PC-9 (cell line): ENCODE measurements around the gene MRPL52. TPM values are rescaled to one million over a fixed set of nuclear protein-coding genes. Genes with fewer than 3 reads are reported as not detected.

Source experiments
- BruUV-seq: library from RNA; stranded (reverse); fragments of 400-500 nt; replicated peaks from 2 replicates; lab custom pipeline; 2021; lab: Mats Ljungman, UMichigan
- CTCF ChIA-PET: fragments of 300-600 bp; sonication (Branson Sonifier 250); formaldehyde crosslinking; loops from one replicate; lab custom pipeline; 2022; ENCODE audit warnings: antibody characterized with exemption; lab: Charles Lee
- POLR2A ChIA-PET: fragments of 300-600 bp; sonication (Branson Sonifier 250); formaldehyde crosslinking; loops from one replicate; lab custom pipeline; 2022; ENCODE audit warnings: antibody characterized with exemption; ENCODE audit not compliant: unreplicated experiment; lab: Charles Lee
- DNase-seq, 2 experiments: peaks; one replicate each; pipeline versions ENCODE4 v3.0.0 to v3.0.0-alpha.2; 2015 to 2022; ENCODE audit warnings: mixed read lengths in 1 of 2
- H2AFZ ChIP-seq: fragments of 200-600 bp; sonication (generic); 2 replicates; pipeline ENCODE4 v1.8.1; 2017; ENCODE audit warnings: antibody characterized with exemption
- H3F3A ChIP-seq: fragments of 200-600 bp; sonication (generic); 2 replicates; pipeline ENCODE4 v1.8.1; 2017; ENCODE audit warnings: antibody characterized with exemption, mild to moderate bottlenecking, low read depth; ENCODE audit not compliant: insufficient read depth
- H3K27ac ChIP-seq: fragments of 200-600 bp; sonication (generic); 2 replicates; pipeline ENCODE4 v1.6.1; 2016; ENCODE audit warnings: mixed run types
- H3K27me3 ChIP-seq: fragments of 200-600 bp; sonication (generic); 2 replicates; pipeline ENCODE4 v1.6.1; 2016; ENCODE audit warnings: low read depth, mixed run types; ENCODE audit not compliant: insufficient read depth
- H3K36me3 ChIP-seq: fragments of 200-600 bp; sonication (generic); 2 replicates; pipeline ENCODE4 v1.6.1; 2016; ENCODE audit warnings: low read depth, mixed run types
- H3K4me1 ChIP-seq: fragments of 200-600 bp; sonication (generic); replicated peaks from 2 replicates; pipeline ENCODE4 v1.6.1; 2016; ENCODE audit warnings: mixed run types; ENCODE audit not compliant: insufficient read depth
- H3K4me2 ChIP-seq: fragments of 200-600 bp; sonication (generic); 2 replicates; pipeline ENCODE4 v1.6.1; 2017; ENCODE audit warnings: mixed run types
- H3K4me3 ChIP-seq: fragments of 200-600 bp; sonication (generic); 2 replicates; pipeline ENCODE4 v1.6.1; 2016; ENCODE audit warnings: mixed run types
- H3K79me2 ChIP-seq: fragments of 200-600 bp; sonication (generic); 2 replicates; pipeline ENCODE4 v1.6.1; 2017; ENCODE audit warnings: low read depth, mixed run types
- H3K9me2 ChIP-seq: fragments of 200-600 bp; sonication (generic); 2 replicates; pipeline ENCODE4 v1.8.1; 2017; ENCODE audit warnings: mild to moderate bottlenecking; ENCODE audit not compliant: insufficient read depth
- H3K9me3 ChIP-seq: fragments of 200-600 bp; sonication (generic); 2 replicates; pipeline ENCODE4 v1.8.1; 2016; ENCODE audit warnings: low read depth; ENCODE audit not compliant: insufficient read depth
- H4K20me1 ChIP-seq: fragments of 200-600 bp; sonication (generic); 2 replicates; pipeline ENCODE4 v1.8.1; 2017; ENCODE audit not compliant: insufficient read depth
- CTCF ChIP-seq: fragments of 200-600 bp; sonication (generic); conservative IDR thresholded peaks from 2 replicates; pipeline ENCODE4 v1.6.1; 2017; ENCODE audit warnings: mixed run types, antibody characterized with exemption, mild to moderate bottlenecking, moderate library complexity
- EZH2 ChIP-seq: fragments of 200-600 bp; sonication (generic); IDR thresholded peaks from 2 replicates; pipeline ENCODE4 v1.8.0; 2017; ENCODE audit warnings: antibody characterized with exemption, low read depth
- intact Hi-C: fragments of 100-400 bp; cut with micrococcal nuclease; formaldehyde crosslinking; loops from one replicate; pipeline ENCODE4 v1.10.0; 2022; ENCODE audit not compliant: unreplicated experiment
- total RNA-seq: library from RNA; stranded (reverse); gene quantifications from 2 replicates; pipeline ENCODE4 v1.2.3, GENCODE V29; 2021

MRPL52 gene
- total RNA-seq, 1 experiment from 2014 or later = 76.7 TPM

DNA sequence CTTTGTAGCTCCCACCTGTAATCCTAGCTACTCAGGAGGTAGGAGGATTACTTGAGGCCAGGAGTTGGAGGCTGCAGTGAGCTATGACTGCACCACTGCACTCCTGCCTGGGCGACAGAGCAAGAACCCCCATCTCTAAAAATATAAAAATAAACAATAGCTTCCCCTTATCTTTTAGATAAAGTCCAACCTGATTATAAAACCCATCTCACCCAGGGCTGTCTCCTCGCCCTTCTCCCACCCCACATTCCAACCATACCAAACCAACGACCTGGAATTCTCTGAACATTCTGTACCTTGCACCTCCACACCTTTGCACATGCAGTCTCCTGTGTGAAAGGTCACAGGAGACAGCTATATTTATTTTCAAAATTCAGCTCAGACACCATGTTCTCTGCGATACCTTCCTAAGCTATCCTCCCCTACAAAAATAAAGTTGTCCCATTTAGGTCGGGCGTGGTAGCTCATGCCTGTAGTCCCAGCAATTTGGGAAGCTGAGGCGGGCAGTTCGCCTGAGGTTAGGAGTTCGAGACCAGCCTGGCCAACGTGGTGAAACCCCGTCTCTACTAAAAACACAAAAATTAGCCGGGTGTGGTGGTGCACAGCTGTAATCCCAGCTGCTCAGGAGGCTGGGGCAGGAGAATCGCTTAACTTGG lies 22.1 kb upstream of the MRPL52 start:
- H2AFZ ChIP-seq = peak overlapping the region; percentile 46; the same call in 1 of the 2 replicates
- intact Hi-C loops = no loop called here
- CTCF ChIA-PET = interaction anchor here (0.6 kb wide), 1 partner anchor 132 kb away, joined by 4 read pairs; no protein-coding TSS in a partner anchor
- H3K27ac ChIP-seq = peak overlapping the region; percentile 46
- H4K20me1 ChIP-seq = no peaks in the 10 kb centered on the region
- DNase-seq = peak in 1 of 2 experiments; percentile 42
- H3K9me3 ChIP-seq = no peaks in the 10 kb centered on the region
- H3K36me3 ChIP-seq = no peaks in the 10 kb centered on the region
- peak overlapping the region; percentile 43 for H3K4me2 ChIP-seq
- TF ChIP-seq CTCF (no peak), EZH2 (no peak)
- POLR2A ChIA-PET = interaction anchor here (0.6 to 0.8 kb wide), 4 partner anchors 17 to 264 kb away, joined by 3 to 16 read pairs (median 5); no protein-coding TSS in a partner anchor
- no peak overlapping the region for H3K4me3 ChIP-seq
- no peaks in the 10 kb centered on the region for H3K27me3 ChIP-seq
- peaks cover 19% of the 10 kb centered on the region for H3K4me1 ChIP-seq
- H3K79me2 ChIP-seq = no peaks in the 10 kb centered on the region
- BruUV-seq = no TSS peak
- H3F3A ChIP-seq = peaks cover 5% of the 10 kb centered on the region; the same call in 1 of the 2 replicates
- H3K9me2 ChIP-seq = no peaks in the 10 kb centered on the region

GRCh38 chr14:22808388-22809209 lies 21.1 kb upstream of the MRPL52 start:
- ChIA-PET CTCF (no interaction called here), POLR2A (interaction anchor here (0.7 kb wide), 1 partner anchor 511 kb away, joined by 9 read pairs; no protein-coding TSS in a partner anchor)
- Histone ChIP-seq H3K4me3 (no peak overlapping the region), H3K4me2 (no peak overlapping the region), H3K9me3 (no peaks in the 10 kb centered on the region), H3K36me3 (no peaks in the 10 kb centered on the region), H4K20me1 (no peaks in the 10 kb centered on the region), H3K79me2 (no peaks in the 10 kb centered on the region), H3F3A (peaks cover 5% of the 10 kb centered on the region; the same call in 1 of the 2 replicates), H3K27me3 (no peaks in the 10 kb centered on the region), H2AFZ (no peak overlapping the region), H3K4me1 (peaks cover 19% of the 10 kb centered on the region), H3K27ac (no peak overlapping the region), H3K9me2 (no peaks in the 10 kb centered on the region)
- BruUV-seq = no TSS peak
- TF ChIP-seq EZH2 (no peak), CTCF (no peak)
- intact Hi-C loops = no loop called here
- DNase-seq = no peak

GRCh38 chr14:22811722-22812121 lies 18.0 kb upstream of the MRPL52 start:
- H3K9me2 ChIP-seq = no peaks in the 10 kb centered on the region
- H3K4me1 ChIP-seq = peaks cover 22% of the 10 kb centered on the region
- no peaks in the 10 kb centered on the region for H3K27me3 ChIP-seq
- CTCF ChIA-PET = interaction anchor here (0.5 to 0.6 kb wide), 2 partner anchors 40 to 46 kb away, joined by 3 read pairs; partner anchors contain the start of gene OXA1L
- DNase-seq = no peak
- no peaks in the 10 kb centered on the region for H3K9me3 ChIP-seq
- intact Hi-C loops = no loop called here
- H2AFZ ChIP-seq = no peak overlapping the region
- H4K20me1 ChIP-seq = no peaks in the 10 kb centered on the region
- H3K4me2 ChIP-seq = no peak overlapping the region
- H3K27ac ChIP-seq = no peak overlapping the region
- no peaks in the 10 kb centered on the region for H3K36me3 ChIP-seq
- POLR2A ChIA-PET = no interaction called here
- no TSS peak for BruUV-seq
- no peak overlapping the region for H3K4me3 ChIP-seq
- peaks cover 5% of the 10 kb centered on the region; the same call in 1 of the 2 replicates for H3F3A ChIP-seq
- no peaks in the 10 kb centered on the region for H3K79me2 ChIP-seq
- TF ChIP-seq CTCF = no peak
- TF ChIP-seq EZH2 = no peak
